B cell (primary cell): Measurements from ENCODE around the gene PCDHGA3. TPM values are rescaled to one million over a fixed set of nuclear protein-coding genes. Genes with fewer than 3 reads are reported as not detected.

ENCODE experiments used
- ATAC-seq: fragments of 200-7000 bp; cut with Tn5 transposase; one replicate; pipeline ENCODE4 v1.10.0; 2021; ENCODE audit warnings: low read depth, mild to moderate bottlenecking, moderate number of reproducible peaks, moderate library complexity
- CTCF ChIA-PET: fragments of 350-600 bp; sonication (Branson Sonifier 250); formaldehyde crosslinking; loops from one replicate; lab custom pipeline; 2021; ENCODE audit warnings: antibody characterized with exemption, inconsistent platforms; lab: Charles Lee
- POLR2A ChIA-PET: fragments of 350-600 bp; sonication (Branson Sonifier 250); formaldehyde crosslinking; loops from one replicate; lab custom pipeline; 2021; ENCODE audit warnings: antibody characterized with exemption; lab: Charles Lee
- DNase-seq: peaks from one replicate; pipeline ENCODE4 v3.0.0; 2013
- H2AFZ ChIP-seq: 2 replicates; pipeline ENCODE4 v1.6.1; 2012; ENCODE audit warnings: mild to moderate bottlenecking, low read depth, low read length; ENCODE audit not compliant: insufficient read depth, poor library complexity, severe bottlenecking
- H3K27ac ChIP-seq, 2 donors: 1 replicate in 1 of 2; 2 replicates in 1 of 2; pipeline ENCODE4 v1.5.1; 2012 to 2013; ENCODE audit warnings: low read length in 2 of 2, mild to moderate bottlenecking in 2 of 2, moderate library complexity in 1 of 2
- H3K27me3 ChIP-seq, 4 experiments: fragments of 200-600 bp in 1 of 4; sonication (generic) in 1 of 4; replicated peaks in 1 of 4; 1 replicate in 2 of 4; 2 replicates in 2 of 4; pipeline versions ENCODE4 v1.6.1 to v1.7.0; 2013 to 2016; ENCODE audit warnings: low read length in 3 of 4, mild to moderate bottlenecking in 2 of 4, mixed read lengths in 1 of 4, moderate library complexity in 1 of 4; ENCODE audit not compliant: insufficient read depth in 4 of 4, control insufficient read depth in 3 of 4; ENCODE audit errors: control extremely low read depth in 1 of 4
- H3K36me3 ChIP-seq, 2 experiments: replicated peaks in 1 of 2; 1 replicate in 1 of 2; 2 replicates in 1 of 2; pipeline versions ENCODE4 v1.6.1 to v1.7.1; 2013; ENCODE audit warnings: low read length in 1 of 2; ENCODE audit not compliant: insufficient read depth in 2 of 2, control insufficient read depth in 1 of 2; ENCODE audit errors: control extremely low read depth in 1 of 2, extremely low read depth in 1 of 2
- H3K4me1 ChIP-seq, 2 donors: fragments of 200-600 bp in 1 of 2; sonication (generic) in 1 of 2; 1 replicate in 1 of 2; 2 replicates in 1 of 2; pipeline versions ENCODE4 v1.5.1 to v1.6.1; 2013 to 2017; ENCODE audit warnings: low read length in 2 of 2; ENCODE audit not compliant: control insufficient read depth in 2 of 2, insufficient read depth in 2 of 2
- H3K4me2 ChIP-seq: replicated peaks from 2 replicates; pipeline ENCODE3; 2012; ENCODE audit warnings: mild to moderate bottlenecking, low read depth, low read length; ENCODE audit not compliant: poor library complexity, severe bottlenecking
- H3K4me3 ChIP-seq, 5 experiments: fragments of 200-600 bp in 1 of 5; sonication (generic) in 1 of 5; 1 replicate in 3 of 5; 2 replicates in 2 of 5; pipeline versions ENCODE4 v1.5.1 to v1.7.0; 2011 to 2016; ENCODE audit warnings: low read length in 4 of 5, mild to moderate bottlenecking in 4 of 5, low read depth in 2 of 5, control low read depth in 1 of 5, moderate library complexity in 1 of 5; ENCODE audit not compliant: insufficient read depth in 1 of 5; ENCODE audit errors: control extremely low read depth in 1 of 5, extremely low read depth in 1 of 5
- H3K79me2 ChIP-seq: fragments of 200-600 bp; sonication (generic); one replicate; pipeline ENCODE4 v1.6.0; 2016; ENCODE audit warnings: low read length; ENCODE audit not compliant: control insufficient read depth, insufficient read depth
- H3K9ac ChIP-seq: fragments of 200-600 bp; sonication (generic); 2 replicates; pipeline ENCODE4 v1.6.1; 2017; ENCODE audit warnings: mild to moderate bottlenecking, low read length, moderate library complexity
- H3K9me3 ChIP-seq, 3 donors: one replicate each; pipeline versions ENCODE4 v1.6.1 to v1.7.1; 2013; ENCODE audit warnings: low read length in 2 of 3; ENCODE audit not compliant: control insufficient read depth in 2 of 3, insufficient read depth in 1 of 3; ENCODE audit errors: control extremely low read depth in 1 of 3
- H4K20me1 ChIP-seq: 2 replicates; pipeline ENCODE4 v1.6.0; 2012; ENCODE audit warnings: mild to moderate bottlenecking, low read length; ENCODE audit not compliant: insufficient read depth, control insufficient read depth, poor library complexity, severe bottlenecking
- H3K27ac Mint-ChIP-seq: one replicate; pipeline ENCODE4 v1.8.0; 2021; ENCODE audit warnings: mixed read lengths
- H3K27me3 Mint-ChIP-seq: one replicate; pipeline ENCODE4 v1.8.0; 2021; ENCODE audit warnings: mixed read lengths
- H3K4me1 Mint-ChIP-seq: one replicate; pipeline ENCODE4 v1.8.0; 2021; ENCODE audit warnings: mixed read lengths
- H3K4me3 Mint-ChIP-seq: one replicate; pipeline ENCODE4 v1.8.0; 2021; ENCODE audit warnings: mixed read lengths
- H3K9me3 Mint-ChIP-seq: one replicate; pipeline ENCODE4 v1.8.0; 2022; ENCODE audit warnings: mixed read lengths; ENCODE audit not compliant: insufficient read depth
- CTCF ChIP-seq: fragments of 200-600 bp; IDR thresholded peaks from one replicate; pipeline ENCODE4 v1.8.0; 2022; ENCODE audit warnings: antibody characterized with exemption, mild to moderate bottlenecking
- EZH2 ChIP-seq: IDR thresholded peaks from 2 replicates; pipeline ENCODE4 v1.6.1; 2012; ENCODE audit warnings: borderline replicate concordance, low read depth, mild to moderate bottlenecking, moderate library complexity, low read length; ENCODE audit not compliant: insufficient read depth, poor library complexity, severe bottlenecking
- WGBS: methylation state at CpG from one replicate; pipeline ENCODE4 v1.1.5; 2013; ENCODE audit warnings: missing lambda C conversion rate; ENCODE audit not compliant: insufficient coverage; 5-methylcytosine and 5-hydroxymethylcytosine counted together
- intact Hi-C: fragments of 100-400 bp; cut with micrococcal nuclease; formaldehyde crosslinking; loops from one replicate; pipeline ENCODE4 v1.10.0; 2022
- polyA plus RNA-seq: library from polyadenylated mRNA; depleted of rRNA; stranded (reverse); fragments of >200 nt; gene quantifications from 2 replicates; pipeline ENCODE4 v1.2.3, GENCODE V29; 2012
- total RNA-seq, 2 donors: library from RNA; stranded (reverse); fragments of 120-200 nt in 1 of 2; gene quantifications; 1 replicate in 1 of 2; 2 replicates in 1 of 2; pipeline versions ENCODE4 v1.2.3 to v1.2.4, GENCODE V29; 2013 to 2022

PCDHGA3 gene
- total and polyA plus RNA-seq, 2 donors (not counting 1 experiment from before 2014, with no cell fraction given) = 0.10 to 0.32 TPM

GRCh38 chr5:141303756-141304155 is 39.9 kb upstream of the PCDHGA3 start, which contains the start of gene SLC25A2:
Gene SLC25A2, minus strand, starts transcription at chr5:141304049. Its CDS starts 184 bp downstream, at chr5:141303865.
- H3K9me3 Mint-ChIP-seq = peaks cover 14% of the 10 kb centered on the region
- no peaks in the 10 kb centered on the region for H3K4me1 Mint-ChIP-seq
- H3K27ac Mint-ChIP-seq = no peak within 1 kb of the TSS
- ChIA-PET CTCF (interaction anchor here (0.5 kb wide), 1 partner anchor 288 kb away, joined by 4 read pairs; no protein-coding TSS in a partner anchor), POLR2A (no interaction called here)
- Histone ChIP-seq H3K9me3 (peaks cover 5 to 83% (median 70%) of the 10 kb centered on the region in 3 donors), H3K27ac (no peak within 1 kb of the TSS), H3K4me2 (no peak within 1 kb of the TSS), H4K20me1 (no peaks in the 10 kb centered on the region), H3K4me3 (no peak within 1 kb of the TSS), H3K36me3 (no peaks in the 10 kb centered on the region), H3K4me1 (no peaks in the 10 kb centered on the region), H3K79me2 (peaks cover 41% of the 10 kb centered on the region), H2AFZ (no peak within 1 kb of the TSS), H3K9ac (no peak within 1 kb of the TSS), H3K27me3 (no peaks in the 10 kb centered on the region)
- H3K4me3 Mint-ChIP-seq = no peak within 1 kb of the TSS
- no peaks in the 10 kb centered on the region for H3K27me3 Mint-ChIP-seq
- no peak for TF ChIP-seq EZH2
- no peak for TF ChIP-seq CTCF
- intact Hi-C loops = no loop called here
- 79% methylated on average over 34 of the region's 36 CpGs for WGBS
- ATAC-seq (no peak), DNase-seq (no peak)

- intact Hi-C loops = no loop called here
- Mint-ChIP-seq H3K9me3 (peaks cover 18% of the 10 kb centered on the region), H3K4me3 (no peak overlapping the region), H3K27ac (no peak overlapping the region), H3K4me1 (no peaks in the 10 kb centered on the region), H3K27me3 (no peaks in the 10 kb centered on the region)
- Histone ChIP-seq H3K79me2 (peaks cover 42% of the 10 kb centered on the region), H3K4me3 (no peak overlapping the region), H3K36me3 (no peaks in the 10 kb centered on the region), H3K9me3 (peaks cover 10 to 75% (median 61%) of the 10 kb centered on the region in 3 donors), H3K4me2 (no peak overlapping the region), H3K27me3 (no peaks in the 10 kb centered on the region), H3K4me1 (no peaks in the 10 kb centered on the region), H3K27ac (no peak overlapping the region), H2AFZ (no peak overlapping the region), H4K20me1 (no peaks in the 10 kb centered on the region), H3K9ac (no peak overlapping the region)
- TF ChIP-seq EZH2 = no peak
- TF ChIP-seq CTCF = no peak
- no peak for ATAC-seq
- no peak for DNase-seq
- POLR2A ChIA-PET = no interaction called here
- WGBS = no CpG with 5 or more reads among the region's 1 CpG
- CTCF ChIA-PET = interaction anchor here (1.0 to 1.2 kb wide), 2 partner anchors 10 to 12 kb away, joined by 3 read pairs; no protein-coding TSS in a partner anchor
These were observed 37.0 kb upstream of the PCDHGA3 start for GRCh38 chr5:141306630-141307029.
